Fibroblast of peridontal ligament (primary cell): Measurements from ENCODE around the gene FAM110C.
"Not testable (repeated sequence)": the region's sequence is repeated elsewhere in the genome, so short reads cannot be mapped to it uniquely, and the experiment has no call there.

ENCODE experiments used
- DNase-seq: peaks from one replicate; pipeline ENCODE4 v3.0.0-alpha.2; 2010; ENCODE audit errors: extremely low read depth

Gene FAM110C, protein sequence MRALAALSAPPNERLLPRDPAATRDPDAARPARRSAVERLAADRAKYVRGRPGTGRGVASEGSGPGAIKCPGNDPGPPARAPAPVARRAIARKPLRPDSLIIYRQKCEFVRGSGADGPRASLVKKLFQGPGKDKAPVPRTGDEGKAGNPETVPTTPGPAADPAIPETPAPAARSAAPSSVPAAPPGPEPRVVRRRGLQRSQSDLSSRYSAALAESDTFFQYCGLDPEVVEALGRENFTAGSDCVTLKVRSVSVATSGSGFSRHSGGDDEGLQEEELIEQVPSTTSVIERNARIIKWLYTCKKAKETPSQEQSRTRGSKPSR

DNA sequence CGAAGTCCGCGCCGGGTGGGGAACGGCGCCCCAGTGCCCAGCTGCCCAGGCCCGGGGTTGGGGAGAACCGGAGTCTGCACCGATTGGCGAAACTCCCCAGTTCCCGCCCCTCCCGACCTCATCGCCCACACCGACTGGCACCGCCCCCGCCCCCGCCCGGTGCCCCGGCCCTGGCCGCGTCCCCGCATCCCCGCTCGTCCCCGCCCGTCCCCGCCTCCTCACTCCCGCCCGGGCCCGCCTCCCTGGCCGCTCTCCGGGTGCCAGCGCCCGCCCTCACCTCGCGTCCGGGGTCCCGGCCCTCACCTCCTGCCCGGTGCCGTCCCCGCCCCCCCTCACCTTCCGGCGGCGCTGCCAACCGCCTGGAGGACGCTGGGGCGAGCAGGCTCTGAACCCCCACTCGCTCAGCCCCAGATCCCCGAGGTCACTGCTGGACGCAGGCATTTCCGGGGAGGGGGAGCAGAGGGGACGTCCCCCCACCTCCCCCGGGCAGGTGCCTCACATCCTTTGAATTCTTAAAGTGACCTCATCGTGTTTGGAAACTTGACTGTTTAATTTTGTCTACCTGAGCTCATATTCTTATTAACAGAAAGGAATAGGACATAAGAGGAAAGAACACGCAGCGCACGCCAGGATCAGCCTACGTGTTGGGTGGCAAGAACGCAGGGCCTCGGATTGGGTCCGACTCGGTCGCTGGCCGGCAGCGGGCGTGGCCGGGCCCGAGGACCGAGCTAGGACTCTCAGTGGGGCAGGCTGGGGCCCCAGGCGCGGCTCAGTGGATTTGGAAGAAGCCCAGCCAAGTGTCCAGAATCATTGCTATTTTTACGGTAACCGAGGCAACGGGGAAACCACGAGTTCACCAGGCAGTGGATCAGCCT, at the start of gene FAM110C:
FAM110C (minus strand) TSS at position 35 of the 875 bp plus-strand sequence. CDS start 120 bp downstream, outside the sequence.
- DNase-seq = no peak

DNA sequence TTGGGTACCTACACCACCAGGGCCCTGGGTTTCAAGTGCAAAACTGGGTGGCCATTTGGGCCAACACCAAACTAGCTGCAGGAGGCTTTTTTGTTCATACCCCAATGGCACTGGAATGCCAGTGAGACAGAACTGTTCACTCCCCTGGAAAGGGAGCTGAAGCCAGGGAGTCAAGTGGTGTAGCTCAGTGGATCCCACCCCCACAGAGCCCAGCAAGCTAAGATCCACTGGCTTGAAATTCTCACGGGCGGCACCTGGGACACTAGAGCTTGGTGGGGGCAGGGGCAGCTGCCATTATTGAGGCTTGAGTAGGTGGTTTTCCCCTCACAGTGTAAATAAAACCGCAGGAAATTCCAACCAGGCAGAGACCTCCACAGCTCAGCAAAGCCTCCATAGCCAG, 46.0 kb upstream of the FAM110C start:
- DNase-seq = no peak

DNA sequence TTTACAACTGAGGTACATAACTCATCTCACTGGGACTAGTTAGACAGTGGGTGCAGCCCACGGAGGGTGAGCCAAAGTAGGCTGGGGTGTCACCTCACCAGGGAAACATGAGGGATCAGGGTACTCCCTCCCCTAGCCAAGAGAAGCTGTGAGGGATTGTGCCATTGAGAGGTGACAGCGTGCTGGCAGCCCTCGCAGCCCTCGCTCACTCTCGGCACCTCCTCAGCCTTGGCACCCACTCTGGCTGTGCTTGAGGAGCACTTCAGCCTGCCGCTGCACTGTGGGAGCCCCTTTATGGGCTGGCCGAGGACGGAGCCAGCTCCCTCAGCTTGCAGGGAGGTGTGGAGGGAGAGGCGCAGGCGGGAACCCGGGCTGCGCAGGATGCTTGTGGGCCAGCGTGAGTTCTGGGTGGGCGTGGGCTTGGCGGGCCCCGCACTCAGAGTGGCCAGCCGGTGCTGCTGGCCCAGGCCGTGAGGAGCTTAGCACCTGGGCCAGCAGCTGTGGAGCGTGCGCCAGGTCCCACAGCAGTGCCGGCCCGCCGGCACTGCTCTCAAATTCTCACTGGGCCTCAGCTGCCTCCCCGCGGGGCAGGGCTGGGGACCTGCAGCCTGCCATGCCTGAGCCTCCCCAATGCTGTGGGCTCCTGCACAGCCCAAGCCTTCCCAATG, 44.5 kb upstream of the FAM110C start:
- no peak for DNase-seq

DNA sequence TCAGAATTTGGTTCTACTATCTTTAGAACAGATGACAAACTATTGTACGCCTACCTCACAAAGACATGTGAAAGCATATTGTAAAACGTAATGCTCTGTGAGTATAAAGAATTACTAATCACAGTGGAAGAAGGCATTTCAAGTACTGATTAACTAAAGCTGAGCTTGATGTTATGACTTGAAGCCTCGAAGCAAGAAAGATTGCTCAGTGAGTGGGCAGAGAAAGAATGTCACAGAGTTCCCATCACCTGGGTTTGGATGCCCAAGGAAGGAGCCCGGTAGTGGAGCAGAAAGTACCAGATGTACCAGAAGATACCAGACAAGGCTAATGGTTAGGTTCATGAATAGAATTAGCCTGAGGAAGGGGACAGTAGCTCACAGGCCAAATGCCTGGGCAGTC, 39.5 kb upstream of the FAM110C start:
- no peak for DNase-seq

DNA sequence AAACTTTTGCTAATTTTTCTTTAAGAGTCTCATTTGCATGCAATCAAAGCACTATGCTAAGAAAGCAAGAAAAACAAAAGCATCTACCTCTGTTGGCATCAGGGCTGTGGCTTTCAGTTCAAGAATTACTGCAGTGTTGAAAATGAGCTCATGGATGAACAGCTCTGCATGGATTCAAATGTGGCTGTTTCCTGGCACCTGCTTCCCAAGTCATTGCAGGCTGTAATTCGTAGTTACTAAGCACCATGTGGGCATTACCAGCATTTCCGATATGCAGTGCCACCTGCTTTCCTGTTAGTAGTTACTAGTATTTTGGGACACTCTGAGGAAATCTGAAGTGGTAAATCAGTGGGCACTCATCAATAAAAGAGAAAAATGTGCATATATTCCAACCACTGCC, 37.8 kb upstream of the FAM110C start:
- DNase-seq = no peak

DNA sequence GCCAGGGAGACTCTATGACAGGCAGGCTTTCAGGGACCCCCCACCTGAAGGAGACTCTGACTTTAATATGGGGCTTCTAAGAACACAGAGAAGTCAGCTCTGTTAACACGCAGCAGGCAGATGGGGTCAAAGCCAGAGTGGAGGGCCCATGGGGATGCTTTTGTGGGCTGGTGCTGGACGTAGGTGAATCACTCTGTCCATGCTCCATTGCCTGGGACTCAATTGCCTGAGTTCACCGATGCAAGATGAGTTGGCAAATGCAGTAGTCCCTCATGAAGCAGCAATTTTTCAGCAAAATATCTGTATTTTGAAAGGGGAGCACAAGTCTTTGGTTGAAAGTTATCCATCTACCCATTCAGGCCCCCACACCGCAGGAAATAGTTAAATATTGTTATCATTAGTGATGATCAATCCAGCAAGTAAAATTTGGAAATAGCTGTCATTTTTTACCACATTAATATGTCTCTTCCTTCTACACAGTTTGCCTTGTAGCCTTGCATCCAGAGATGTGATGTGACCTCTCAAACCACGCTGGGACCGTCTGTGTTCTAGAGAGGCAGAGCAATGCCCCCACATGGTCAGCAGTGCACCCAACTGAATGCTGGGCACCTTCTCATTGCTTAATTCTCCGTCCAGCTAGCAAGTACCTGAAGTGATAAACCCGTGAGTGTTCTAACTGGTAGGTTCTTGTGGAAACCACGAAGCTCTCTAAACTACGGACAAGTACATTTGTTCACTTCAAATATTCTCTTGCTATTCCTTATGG, 34.8 kb upstream of the FAM110C start:
- DNase-seq = no peak

DNA sequence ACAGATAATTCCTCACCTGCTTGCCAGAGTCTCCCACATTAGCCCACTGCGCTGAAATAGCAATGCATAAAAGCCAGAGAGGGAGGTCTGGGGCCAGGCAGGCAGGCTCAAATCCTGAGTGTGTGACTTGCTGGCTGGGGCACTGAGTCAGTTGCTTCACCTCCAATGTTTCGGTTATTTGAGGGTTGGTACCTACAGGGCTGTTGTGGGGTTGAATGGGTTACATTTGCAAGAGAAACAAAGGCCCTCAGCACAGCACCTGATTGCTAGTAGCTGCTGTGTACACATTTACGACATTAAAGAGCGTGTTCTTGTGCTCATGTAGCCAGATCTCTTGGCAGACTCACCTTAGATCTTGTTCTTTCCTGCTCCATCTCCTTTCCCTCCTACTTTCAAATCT, 34.1 kb upstream of the FAM110C start:
- DNase-seq = no peak

DNA sequence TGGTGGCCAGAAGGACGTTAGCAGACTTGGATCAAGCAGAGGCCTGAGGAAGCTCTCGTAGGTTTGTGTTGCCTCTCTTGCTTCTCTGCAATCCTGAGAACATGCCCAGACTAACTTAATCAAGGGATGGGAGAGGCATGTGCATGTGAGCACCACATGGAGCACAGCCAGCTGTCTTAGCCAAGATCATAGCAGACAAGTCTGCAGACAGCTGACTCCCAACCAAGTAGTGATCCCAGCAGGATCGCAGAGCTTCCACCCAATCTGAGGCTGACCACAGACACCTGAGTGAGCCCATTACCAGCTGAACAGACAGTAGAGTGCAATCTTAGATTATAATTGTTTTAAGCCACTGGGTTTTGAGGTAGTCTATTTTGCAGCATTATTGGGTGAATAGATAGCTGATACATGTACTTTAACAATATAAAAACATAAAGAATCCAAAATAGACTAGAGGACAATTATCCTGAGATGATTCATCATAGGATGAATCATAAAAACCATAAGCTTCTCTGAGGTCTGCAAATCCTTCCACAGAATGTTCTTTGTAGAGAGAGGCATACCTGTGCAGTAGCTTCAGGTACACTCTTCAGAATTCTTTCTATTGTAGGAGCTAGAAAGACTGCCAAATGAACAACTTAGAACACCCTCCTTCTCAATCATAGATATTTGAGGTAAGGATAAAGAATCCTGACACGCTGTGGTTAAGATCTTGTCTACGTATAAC, 25.2 kb upstream of the FAM110C start:
- no peak for DNase-seq

DNA sequence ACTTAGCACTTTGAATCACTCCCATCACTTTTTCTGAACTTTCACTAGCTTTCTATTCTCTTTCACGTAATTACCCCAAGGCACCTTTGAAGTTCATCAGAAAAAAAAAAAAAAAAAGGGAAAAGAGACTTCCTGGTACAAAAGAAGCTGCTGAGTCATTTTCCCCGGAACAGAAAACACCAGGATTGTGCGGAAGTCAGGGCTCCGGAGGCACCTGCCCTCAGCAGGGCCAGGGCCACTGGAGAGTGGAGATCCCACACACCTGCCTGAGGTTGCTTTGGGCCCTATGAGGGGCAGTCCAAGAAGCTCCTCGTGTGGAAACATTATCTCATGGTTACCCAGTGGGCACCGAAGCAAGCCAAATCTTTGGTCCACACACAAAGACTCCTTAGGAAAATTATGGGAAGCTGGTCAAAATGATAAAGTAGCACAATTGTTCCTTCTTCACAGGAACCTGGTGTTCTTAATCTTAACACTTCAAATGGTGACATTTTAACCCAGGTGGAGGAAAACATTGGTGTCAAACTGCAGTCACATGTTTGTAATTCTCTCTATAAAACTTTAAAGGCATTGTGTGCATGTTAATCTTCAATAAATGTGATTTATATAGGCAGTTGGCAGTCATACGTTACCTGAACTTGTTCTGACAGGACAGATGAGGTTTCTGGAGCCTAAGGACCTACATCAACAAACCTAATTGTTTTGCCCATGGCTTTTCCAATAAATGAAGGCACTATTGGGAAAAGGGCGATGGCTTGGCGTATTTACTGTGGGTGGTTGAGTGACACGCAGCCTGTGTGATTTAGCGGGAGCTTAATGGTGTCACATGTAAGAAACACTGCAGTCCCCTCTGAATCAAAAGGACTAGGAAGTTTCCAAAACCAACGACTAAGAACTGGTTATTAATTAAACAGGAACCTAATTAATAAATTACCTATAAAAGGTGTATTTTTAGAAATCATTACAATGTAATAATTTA, 23.4 kb upstream of the FAM110C start:
- no peak for DNase-seq

DNA sequence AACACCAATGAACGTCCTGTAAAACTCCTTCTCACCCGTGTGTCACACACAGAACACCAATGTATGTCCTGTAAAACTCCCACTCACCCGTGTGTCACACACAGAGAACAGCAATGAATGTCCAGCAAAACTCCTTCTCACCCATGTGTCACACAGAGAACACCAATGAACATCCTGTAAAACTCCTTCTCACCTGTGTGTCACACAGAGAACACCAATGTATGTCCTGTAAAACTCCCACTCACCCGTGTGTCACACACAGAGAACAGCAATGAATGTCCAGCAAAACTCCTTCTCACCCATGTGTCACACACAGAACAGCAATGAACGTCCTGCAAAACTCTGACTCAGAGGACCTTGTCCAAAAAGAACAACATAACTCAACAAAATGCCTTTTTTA, 22.3 kb upstream of the FAM110C start:
- not testable (repeated sequence) for DNase-seq

DNA sequence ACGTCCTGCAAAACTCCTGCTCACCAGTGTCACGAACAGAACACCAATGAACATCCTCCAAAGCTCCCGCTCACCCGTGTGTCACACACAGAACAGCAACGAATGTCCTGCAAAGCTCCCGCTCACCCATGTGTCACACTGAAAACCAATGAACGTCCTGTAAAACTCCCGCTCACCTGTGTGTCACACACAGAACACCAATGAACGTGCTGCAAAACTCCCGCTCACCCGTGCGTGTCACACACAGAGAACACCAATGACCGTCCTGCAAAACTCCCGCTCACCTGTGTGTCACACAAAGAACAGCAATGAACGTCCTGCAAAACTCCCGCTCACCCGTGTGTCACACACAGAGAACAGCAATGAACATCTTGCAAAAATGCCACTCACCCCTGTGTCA, 20.5 kb upstream of the FAM110C start:
- no peak for DNase-seq

DNA sequence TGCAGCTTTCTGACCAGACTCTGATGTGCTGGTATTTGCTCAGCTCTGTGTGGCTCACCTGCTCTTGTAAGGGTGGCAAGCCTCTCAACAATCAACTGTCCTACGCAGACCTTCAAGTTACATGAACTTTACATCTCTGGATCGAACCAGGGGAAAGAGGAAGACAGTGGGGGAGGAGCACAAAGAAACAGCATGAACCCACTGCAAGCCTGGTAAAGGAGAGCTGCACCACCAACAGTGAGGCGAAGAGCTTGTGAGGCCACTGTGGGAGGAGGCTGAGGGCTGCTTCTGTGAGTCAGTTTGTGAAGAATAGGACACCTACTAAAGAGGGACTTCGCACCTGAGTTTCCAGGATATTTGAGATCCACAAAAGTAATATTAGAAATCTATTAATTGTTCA, 18.8 kb upstream of the FAM110C start:
- no peak for DNase-seq

DNA sequence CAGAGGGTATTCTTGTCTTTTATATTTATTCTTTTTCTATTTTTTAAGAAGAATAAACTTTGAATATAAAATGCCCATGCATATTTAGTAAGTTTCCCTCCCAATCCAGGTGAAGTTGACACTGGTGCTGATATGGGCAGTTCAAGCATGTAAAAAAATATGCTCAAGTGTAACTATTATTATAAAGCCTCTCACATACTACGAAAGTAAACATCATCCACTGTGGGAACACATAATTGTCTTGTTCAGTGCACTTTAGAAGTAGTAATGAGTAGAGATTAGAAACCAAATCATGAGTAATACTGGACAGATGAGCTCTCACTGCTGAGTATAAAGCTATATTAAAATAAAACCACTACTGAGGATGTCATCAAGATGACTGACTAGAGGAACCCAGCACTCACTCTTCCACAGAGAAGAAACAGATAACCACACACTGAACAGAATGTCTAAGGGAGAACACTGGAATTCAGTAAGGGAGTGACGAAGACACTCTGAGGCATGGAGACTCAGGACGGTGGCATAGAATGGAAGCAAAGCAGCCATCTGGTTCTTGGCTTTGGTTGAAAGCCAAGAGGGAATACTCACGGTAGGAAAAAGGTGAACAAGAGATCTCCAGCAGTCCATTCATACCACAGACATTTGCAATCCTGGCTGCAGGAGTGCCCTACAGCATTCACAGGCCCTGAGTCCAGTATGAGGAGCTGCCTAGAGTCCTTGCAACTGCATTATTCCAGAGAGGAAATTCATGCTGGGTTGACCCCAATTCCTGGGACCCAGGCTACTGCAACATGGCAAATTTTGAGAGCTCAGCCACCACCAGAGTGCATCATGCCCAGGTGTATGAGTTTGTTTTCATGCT, 9.5 kb upstream of the FAM110C start:
- no peak for DNase-seq

DNA sequence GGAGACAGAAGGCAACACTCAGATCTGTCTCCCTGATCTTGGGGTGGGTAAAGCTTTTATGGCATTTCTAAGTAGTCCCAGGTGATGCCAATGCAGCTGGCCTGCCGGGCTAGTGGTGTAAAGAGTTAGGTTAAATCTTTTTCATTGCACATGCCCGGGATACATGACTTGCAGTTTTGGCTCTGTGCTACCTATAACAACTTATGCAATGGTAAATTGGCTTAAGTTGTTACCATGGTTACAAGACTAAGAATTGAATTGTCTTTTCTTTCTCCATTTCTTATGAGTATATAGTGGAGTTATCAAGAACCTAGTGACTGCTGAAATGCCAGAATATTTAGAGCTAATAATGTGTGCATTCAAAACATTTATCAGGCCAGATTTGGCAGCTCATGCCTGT, 5.3 kb upstream of the FAM110C start:
- no peak for DNase-seq

DNA sequence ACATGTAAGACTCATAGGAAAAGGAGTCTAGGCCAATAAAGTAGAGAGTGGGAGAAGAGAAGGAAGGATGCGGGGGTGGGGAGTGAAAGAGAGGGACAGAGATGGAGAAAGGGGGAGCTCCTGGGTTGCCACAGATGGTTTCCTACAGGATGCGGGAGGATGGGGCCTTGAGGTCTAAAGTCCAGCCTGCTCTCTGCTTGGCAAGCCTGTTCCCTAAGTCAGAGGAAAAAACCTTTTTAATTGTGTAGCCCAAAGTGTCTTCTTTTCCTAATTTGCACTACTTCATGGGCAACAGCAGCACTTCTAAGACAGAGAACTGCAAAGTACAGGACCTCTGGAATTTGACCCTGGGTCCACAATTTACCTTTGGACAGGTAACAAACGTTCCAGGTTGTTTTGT, 1.4 kb upstream of the FAM110C start:
- no peak for DNase-seq

DNA sequence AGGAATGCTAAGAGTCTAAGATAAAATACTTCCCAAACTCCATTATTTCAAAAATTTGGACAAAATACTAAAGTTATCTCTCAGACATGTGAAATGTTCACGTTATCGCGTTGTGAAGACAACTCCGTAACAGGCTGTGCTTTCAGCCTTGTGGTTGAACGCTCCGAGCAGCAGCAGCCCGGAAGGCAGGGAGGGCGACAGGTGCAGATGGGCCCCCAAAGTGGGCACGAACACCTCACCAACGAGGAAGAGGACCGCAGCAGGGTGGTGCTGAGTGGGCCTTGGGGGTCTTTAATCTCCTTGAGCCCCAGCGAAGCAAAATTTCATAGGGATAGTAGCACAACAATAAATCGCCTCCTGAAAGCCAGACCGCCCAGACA, 1.0 kb upstream of the FAM110C start:
- DNase-seq = no peak

DNA sequence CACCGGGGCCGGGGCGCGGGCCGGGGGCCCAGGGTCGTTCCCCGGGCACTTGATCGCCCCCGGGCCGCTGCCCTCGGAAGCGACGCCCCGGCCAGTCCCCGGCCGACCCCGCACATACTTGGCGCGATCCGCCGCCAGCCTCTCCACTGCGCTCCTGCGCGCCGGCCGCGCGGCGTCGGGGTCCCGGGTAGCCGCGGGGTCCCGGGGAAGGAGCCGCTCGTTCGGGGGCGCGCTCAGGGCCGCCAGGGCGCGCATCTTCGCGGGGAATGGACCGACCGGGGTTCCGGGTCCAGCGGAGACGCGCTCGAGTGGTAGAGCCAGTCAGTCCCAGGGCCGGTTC, 204 bp downstream of the FAM110C start:
- no peak for DNase-seq

DNA sequence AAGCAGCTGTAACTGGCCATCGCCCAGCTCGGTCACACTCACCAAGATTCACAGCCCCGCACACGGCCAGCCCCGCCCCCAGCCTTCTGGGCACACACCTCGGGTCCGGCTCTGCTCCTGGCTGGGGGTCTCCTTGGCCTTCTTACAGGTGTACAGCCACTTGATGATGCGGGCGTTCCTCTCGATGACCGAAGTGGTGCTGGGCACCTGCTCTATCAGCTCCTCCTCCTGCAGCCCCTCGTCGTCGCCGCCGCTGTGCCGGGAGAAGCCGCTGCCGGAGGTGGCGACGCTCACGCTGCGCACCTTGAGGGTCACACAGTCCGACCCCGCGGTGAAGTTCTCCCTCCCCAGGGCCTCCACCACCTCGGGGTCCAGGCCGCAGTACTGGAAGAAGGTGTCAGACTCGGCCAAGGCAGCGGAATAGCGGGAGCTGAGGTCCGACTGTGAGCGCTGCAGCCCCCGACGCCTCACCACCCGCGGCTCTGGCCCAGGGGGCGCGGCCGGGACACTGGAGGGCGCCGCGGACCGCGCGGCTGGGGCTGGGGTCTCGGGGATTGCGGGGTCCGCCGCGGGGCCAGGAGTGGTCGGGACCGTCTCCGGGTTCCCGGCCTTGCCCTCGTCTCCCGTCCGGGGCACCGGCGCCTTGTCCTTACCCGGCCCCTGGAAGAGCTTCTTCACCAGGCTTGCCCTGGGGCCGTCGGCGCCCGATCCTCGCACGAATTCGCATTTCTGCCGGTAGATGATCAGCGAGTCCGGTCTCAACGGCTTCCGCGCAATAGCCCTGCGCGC, 769 bp downstream of the FAM110C start:
- DNase-seq = no peak
